Measurements from ENCODE around the gene LIMS1. TPM values are rescaled to one million over a fixed set of nuclear protein-coding genes. Genes with fewer than 3 reads are reported as not detected.
"Not testable (repeated sequence)": the region's sequence is repeated elsewhere in the genome, so short reads cannot be mapped to it uniquely, and the experiment has no call there.

The LIMS1 gene
- total and polyA plus RNA-seq, 11 donors: 21.3 to 136 (median 76.0) TPM

DNA sequence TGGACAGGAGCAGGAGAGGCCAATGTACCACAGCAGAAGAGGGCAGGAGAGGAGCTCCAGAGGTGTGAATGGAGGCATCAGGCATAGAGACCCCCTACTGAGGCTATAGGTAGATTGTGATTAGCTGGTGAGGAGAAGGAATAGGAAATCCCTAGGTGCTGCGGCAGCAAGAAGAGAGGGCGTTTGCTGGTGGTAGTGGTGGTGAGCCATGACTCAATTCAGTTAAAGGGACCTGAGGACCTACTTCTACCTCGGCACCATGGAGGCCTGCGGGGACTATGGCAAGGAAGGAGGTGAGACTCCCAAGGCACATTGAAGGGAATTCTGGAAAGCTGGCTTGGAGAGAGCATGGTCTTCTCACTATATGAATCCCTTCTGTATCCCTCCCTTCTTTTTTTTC lies 127.2 kb downstream of the LIMS1 start:
- WGBS, 4 donors: 62 to 70% (median 66%) methylated on average over 4 of the region's 4 CpGs
- H3K9me3 ChIP-seq; H3K36me3 ChIP-seq; H3K27me3 ChIP-seq; H3K4me3 ChIP-seq; intact Hi-C loops (cut with DNase I): not testable (repeated sequence)
- ATAC-seq: peak in 1 of 4 donors; percentile 7
- DNase-seq: peak in 1 of 5 donors; percentile 45
- peak overlapping the region in 9 of 12 donors; percentile 6 to 83 (median 74) for H3K27ac ChIP-seq
- H3K4me1 ChIP-seq: peaks cover 0 to 37% (median 16%) of the 10 kb centered on the region in 12 donors

DNA sequence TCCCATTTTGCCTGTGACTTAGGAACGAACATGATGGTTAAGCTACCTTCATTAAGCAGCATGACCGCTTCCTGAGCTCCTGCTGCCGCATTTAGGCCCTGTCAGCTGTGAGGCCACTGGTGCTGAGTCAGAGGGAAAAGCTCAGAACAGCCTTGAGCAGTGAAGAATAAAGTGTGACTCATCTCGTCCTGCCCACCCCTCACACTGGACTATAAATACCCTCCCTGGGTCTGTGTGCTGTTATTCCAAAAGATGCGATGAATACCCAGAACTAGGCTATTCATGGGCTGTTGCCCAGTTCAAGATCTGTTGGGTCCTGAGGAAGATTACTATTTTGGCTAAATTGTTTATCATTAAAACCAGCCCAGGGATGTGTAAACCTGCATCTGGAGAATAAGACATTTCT lies 127.9 kb downstream of the LIMS1 start:
- Histone ChIP-seq H3K4me1 (peaks cover 0 to 38% (median 16%) of the 10 kb centered on the region in 12 donors), H3K27ac (peak overlapping the region in 11 of 12 donors; percentile 13 to 83 (median 68))
- H3K4me3 ChIP-seq; H3K27me3 ChIP-seq; intact Hi-C loops (cut with DNase I); H3K36me3 ChIP-seq; H3K9me3 ChIP-seq: not testable (repeated sequence)
- DNase-seq (peak in 2 of 5 donors; percentile 46 to 50), ATAC-seq (peak; percentile 72 to 96 (median 94))
- WGBS, 4 donors: 8 to 20% (median 16%) methylated on average over 5 of the region's 5 CpGs

DNA sequence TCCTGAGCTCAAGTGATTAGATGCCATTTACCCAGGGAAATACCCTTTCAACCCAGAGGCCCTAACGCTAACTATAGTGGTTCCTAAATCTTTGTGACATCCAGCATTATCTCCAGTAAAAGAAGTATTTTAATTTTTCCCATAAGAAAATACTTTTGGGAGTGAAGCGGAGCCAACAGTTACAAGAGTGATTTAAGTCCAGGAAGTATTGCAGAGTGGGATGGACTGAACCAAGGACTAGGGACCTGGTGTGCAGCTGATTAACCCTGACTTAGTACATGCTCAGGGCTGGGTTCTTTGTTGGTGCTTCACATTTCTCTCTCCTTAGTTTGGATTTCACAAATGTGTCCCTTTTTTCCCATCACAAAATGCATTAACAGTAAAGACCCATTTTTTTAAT lies 129.1 kb downstream of the LIMS1 start:
- 79 to 83% (median 81%) methylated on average over 2 of the region's 2 CpGs for WGBS, 4 donors
- intact Hi-C loops (cut with DNase I): not testable (repeated sequence)
- peak overlapping the region in 1 of 12 donors; percentile 83 for H3K27ac ChIP-seq

DNA sequence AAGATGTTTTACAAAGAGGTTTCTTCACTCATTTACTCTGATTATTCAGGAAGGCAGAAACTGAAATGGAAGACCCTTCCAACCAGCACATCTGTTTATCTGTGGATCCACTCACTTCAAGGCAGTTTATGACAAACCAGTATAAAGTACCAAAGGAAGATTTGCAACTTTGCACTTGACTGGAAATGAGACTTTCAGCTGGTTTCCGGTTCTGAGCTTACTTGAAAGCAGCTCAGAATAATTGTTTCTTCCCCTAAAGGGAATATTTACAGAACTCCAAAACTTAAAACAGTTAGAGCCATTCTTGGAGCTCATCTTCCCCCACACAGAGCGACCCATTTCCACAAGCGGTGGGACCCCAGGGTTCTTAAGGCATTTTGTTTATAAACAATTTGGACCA lies 129.8 kb downstream of the LIMS1 start:
- ATAC-seq; intact Hi-C loops (cut with DNase I); H3K9me3 ChIP-seq; H3K27me3 ChIP-seq; H3K4me3 ChIP-seq; DNase-seq; H3K36me3 ChIP-seq: not testable (repeated sequence)
- 55 to 67% (median 58%) methylated on average over 3 of the region's 3 CpGs for WGBS, 4 donors
- Histone ChIP-seq H3K27ac (peak overlapping the region in 2 of 12 donors; percentile 17 to 42), H3K4me1 (peaks cover 0 to 41% (median 14%) of the 10 kb centered on the region in 12 donors)

More for the DNA sequence above, 129.1 kb downstream of the LIMS1 start:
- not testable (repeated sequence) for H3K9me3 ChIP-seq, ATAC-seq, H3K4me3 ChIP-seq, H3K27me3 ChIP-seq, DNase-seq, H3K36me3 ChIP-seq
- peaks cover 0 to 34% (median 14%) of the 10 kb centered on the region in 12 donors for H3K4me1 ChIP-seq

DNA sequence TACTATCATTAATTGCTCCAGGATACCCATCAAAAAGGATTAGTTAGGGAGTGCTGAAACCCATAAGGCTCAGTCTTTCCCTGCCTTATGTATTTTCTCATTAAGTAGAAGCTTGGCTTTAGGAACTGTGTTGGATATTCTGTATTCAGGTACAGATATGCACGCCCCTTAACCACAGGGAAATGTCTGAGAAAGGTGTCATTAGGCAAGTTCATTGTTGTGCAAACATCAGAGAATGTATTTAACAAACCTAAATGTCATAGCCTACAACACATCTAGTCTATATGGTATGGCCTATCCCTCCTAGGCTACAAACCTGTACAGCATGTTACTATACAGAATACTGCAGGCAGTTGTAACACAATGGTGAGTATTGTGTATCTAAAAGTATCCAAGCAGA lies 130.7 kb downstream of the LIMS1 start:
- H3K36me3 ChIP-seq, ATAC-seq, DNase-seq: not testable (repeated sequence)

DNA sequence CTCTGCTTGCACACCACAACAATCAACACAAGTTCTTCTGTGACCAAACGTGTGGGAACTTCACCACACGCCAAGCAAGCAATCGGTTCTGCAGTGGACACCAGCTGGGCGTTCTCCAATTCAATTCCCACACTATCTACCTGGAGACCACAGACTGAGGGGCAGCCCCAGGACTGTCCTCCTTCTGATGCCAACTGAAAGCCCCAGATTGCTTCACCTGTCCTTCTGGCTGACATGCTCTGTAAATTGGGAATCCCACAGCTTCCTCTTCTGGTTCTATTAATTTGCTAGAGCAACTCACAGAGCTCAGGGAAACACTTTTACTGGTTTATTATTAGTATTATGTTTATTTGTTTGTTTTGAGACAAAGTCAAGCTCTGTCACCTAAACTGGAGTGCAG lies 131.7 kb downstream of the LIMS1 start:
- H3K9me3 ChIP-seq; H3K4me3 ChIP-seq; H3K27me3 ChIP-seq; ATAC-seq; intact Hi-C loops (cut with DNase I); DNase-seq; H3K27ac ChIP-seq: not testable (repeated sequence)
- Histone ChIP-seq H3K4me1 (peaks cover 0 to 41% (median 14%) of the 10 kb centered on the region in 12 donors), H3K36me3 (peaks cover 0 to 13% (median 0%) of the 10 kb centered on the region in 9 donors)
- 88 to 100% (median 94%) methylated on average over 1 to 2 of the region's 4 CpGs; no CpG with 5 or more reads in 1 of the 4 donors for WGBS, 4 donors

More for the DNA sequence above, 130.7 kb downstream of the LIMS1 start:
- 93 to 100% (median 99%) methylated on average over 1 of the region's 1 CpG for WGBS, 4 donors
- intact Hi-C loops (cut with DNase I); H3K27me3 ChIP-seq; H3K9me3 ChIP-seq; H3K27ac ChIP-seq; H3K4me3 ChIP-seq: not testable (repeated sequence)
- peaks cover 0 to 41% (median 14%) of the 10 kb centered on the region in 12 donors for H3K4me1 ChIP-seq

DNA sequence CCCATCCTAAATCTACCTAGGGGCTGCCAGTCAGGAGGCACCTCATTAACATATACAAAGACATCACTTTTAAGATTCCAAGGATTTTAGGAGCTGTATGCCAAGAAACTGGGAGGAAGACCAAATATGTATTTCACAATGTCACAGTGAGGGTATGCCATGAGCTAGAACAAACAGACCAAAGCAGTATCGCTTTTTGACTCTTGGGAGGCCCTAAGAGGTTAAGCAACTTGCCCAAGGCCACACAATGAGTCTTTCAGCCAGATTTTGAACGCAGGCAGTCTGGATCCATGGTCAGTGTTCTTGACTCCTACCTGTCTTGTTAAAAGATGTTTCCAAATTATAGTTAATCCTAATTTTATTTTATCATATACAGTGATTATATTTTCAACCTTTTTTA lies 132.9 kb downstream of the LIMS1 start:
- intact Hi-C loops (cut with DNase I); H3K27ac ChIP-seq; DNase-seq; H3K9me3 ChIP-seq; H3K4me3 ChIP-seq; H3K27me3 ChIP-seq: not testable (repeated sequence)
- 63 to 95% (median 82%) methylated on average over 2 of the region's 2 CpGs for whole genome bisulfite sequencing, 4 donors
- ATAC-seq: peak in 2 of 4 donors; percentile 37 to 67
- Histone ChIP-seq H3K36me3 (peaks cover 0 to 16% (median 4%) of the 10 kb centered on the region in 9 donors), H3K4me1 (peaks cover 0 to 36% (median 7%) of the 10 kb centered on the region in 12 donors)

DNA sequence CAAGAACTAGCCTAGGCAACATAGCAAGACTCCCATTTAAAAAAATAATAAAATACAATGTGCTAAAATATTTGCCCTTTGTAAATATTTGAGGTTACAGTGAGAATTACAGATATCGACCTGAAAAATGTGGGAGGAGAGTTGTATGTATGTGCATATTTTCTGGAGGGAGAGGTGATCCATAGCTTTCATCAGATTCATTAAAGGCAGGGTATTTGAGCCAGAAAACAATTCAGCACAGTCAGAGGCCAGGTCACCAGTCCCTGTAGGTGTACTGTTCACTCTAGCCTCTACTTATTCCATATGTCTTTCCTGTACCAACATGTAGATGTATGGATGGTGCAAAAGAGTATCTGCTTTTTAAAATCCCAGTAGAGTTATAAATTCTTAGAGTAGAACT lies 136.0 kb downstream of the LIMS1 start:
- WGBS, 4 donors: 60 to 90% (median 87%) methylated on average over 1 of the region's 1 CpG
- intact Hi-C loops (cut with DNase I): not testable (repeated sequence)
- peaks cover 0 to 29% (median 19%) of the 10 kb centered on the region in 9 donors for H3K36me3 ChIP-seq

DNA sequence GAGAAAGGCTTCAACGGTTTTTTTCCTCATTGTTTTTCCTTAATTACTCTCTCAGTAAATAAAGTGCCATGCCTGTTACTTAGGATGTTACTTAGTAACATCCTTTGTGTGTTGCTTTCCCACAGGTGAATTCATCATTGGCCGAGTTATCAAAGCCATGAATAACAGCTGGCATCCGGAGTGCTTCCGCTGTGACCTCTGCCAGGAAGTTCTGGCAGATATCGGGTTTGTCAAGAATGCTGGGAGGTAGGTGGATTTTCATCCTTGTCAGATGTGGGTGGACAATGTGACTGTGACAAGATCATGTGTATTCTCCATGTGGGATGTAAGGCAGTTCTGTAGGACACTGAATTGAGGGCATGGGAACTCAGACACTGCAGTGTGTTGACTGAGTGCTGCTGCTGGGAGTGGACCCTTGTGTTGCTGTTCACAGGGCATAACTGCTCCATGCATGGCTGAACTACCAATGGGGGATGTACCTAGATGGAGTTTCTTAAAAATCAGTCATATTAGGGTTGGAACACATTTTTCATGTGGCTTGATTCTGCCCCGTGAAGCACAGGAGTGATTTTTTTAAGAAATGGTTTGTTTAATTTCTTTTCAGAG lies 138.0 kb downstream of the LIMS1 start:
- peaks cover 0 to 45% (median 29%) of the 10 kb centered on the region in 9 donors for H3K36me3 ChIP-seq
- H3K4me3 ChIP-seq; DNase-seq; intact Hi-C loops (cut with DNase I); H3K9me3 ChIP-seq; H3K27ac ChIP-seq; H3K27me3 ChIP-seq: not testable (repeated sequence)
- 47 to 59% (median 53%) methylated on average over 1 to 2 of the region's 6 CpGs for WGBS, 4 donors
- ATAC-seq: peak in 1 of 4 donors; percentile 34
- peaks cover 0 to 11% (median 0%) of the 10 kb centered on the region in 12 donors for H3K4me1 ChIP-seq

More for the DNA sequence above, 136.0 kb downstream of the LIMS1 start:
- H3K9me3 ChIP-seq, H3K27me3 ChIP-seq, DNase-seq, H3K27ac ChIP-seq, H3K4me3 ChIP-seq, ATAC-seq: not testable (repeated sequence)
- H3K4me1 ChIP-seq: peaks cover 0 to 14% (median 0%) of the 10 kb centered on the region in 12 donors

DNA sequence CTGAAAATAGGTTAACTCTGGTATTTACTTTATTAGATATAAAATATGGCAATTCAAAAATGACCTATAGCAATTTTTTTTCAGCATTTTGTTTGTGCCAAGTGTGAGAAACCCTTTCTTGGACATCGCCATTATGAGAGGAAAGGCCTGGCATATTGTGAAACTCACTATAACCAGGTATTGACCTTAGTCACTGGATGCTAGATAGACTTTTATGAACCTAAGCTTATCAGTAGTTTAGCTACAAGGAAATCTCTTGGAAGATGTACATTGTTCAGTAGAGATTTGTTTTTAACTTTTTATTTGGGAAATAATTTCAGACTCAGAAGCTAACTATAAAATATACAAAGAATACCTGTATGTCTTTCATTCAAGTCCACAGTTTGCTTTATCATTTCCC lies 142.3 kb downstream of the LIMS1 start:
- intact Hi-C loops (cut with DNase I); H3K27me3 ChIP-seq; H3K9me3 ChIP-seq; H3K4me3 ChIP-seq; DNase-seq; ATAC-seq; H3K27ac ChIP-seq: not testable (repeated sequence)
- 100% methylated on average over 1 of the region's 1 CpG; no CpG with 5 or more reads in 1 of the 4 donors for WGBS, 4 donors
- H3K36me3 ChIP-seq: peaks cover 0 to 74% (median 56%) of the 10 kb centered on the region in 9 donors
- H3K4me1 ChIP-seq: peaks cover 0 to 12% (median 0%) of the 10 kb centered on the region in 12 donors

DNA sequence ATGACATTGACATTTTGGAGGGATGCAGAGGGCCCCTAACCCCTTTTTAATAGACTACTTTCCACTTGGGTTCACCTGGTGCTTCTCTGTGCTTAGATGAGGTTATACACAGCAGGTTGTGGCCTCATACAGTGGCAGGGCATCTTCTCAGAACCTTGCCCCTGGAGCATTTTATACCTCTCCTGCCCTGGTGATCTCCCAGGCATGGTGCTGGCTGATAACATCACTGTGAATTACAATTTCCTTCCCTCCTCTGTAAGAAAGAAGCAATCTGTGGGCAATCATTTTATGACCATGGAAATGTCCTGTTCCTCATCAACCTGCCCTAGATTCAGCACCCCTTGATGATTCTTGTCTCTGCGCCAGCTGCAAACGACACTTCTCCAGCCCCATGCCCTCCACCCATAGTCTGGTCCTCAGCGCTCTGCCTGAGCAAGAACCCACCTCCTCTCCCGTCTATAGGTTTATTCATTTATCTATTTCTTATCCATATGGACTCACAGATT lies 143.0 kb downstream of the LIMS1 start:
- 74 to 80% (median 77%) methylated on average over 4 of the region's 4 CpGs for WGBS, 4 donors
- intact Hi-C loops (cut with DNase I): not testable (repeated sequence)

More for the DNA sequence above, 143.0 kb downstream of the LIMS1 start:
- H3K27me3 ChIP-seq, H3K9me3 ChIP-seq, ATAC-seq, DNase-seq, H3K27ac ChIP-seq, H3K4me3 ChIP-seq, H3K4me1 ChIP-seq: not testable (repeated sequence)
- H3K36me3 ChIP-seq: peaks cover 3 to 79% (median 61%) of the 10 kb centered on the region in 9 donors
